ENCODE data around the gene HES4. TPM values are rescaled to one million over a fixed set of nuclear protein-coding genes. Genes with fewer than 3 reads are reported as not detected.

The HES4 gene
- total and polyA plus RNA-seq, 2 donors (not counting 1 experiment from before 2014, with no cell fraction given): 0.49 to 2.0 TPM

DNA sequence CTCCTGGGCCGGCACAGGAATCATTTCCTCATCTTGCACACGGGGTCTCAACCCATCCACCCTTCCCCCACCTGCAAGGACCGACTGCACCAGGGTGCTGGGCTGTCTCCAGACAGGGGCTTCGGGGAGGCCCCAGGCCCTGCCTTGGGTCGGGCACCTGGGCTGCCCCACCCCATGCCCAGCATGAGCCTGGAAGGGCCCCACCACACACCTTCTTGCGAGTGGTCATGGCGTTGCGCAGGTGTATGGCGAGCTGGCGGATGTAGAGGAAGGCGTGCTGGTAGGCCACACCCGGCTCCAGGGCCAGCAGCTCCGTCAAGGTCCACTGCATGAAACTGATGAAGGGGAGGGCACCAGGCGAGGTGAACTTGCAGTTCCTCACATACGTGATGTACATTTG, 47.7 kb downstream of the HES4 start:
- DNase-seq (ENCODE audit: low read depth in 2 of 2): no peak
- Histone ChIP-seq H3K4me2 (ENCODE audit: extremely low read depth, insufficient read depth, low read length) (no peak overlapping the region), H3K79me2 (ENCODE audit: control insufficient read depth, insufficient read depth, low read length) (peaks cover 2% of the 10 kb centered on the region), H3K4me1 (ENCODE audit: control insufficient read depth, extremely low read depth, insufficient read depth, low read length) (no peaks in the 10 kb centered on the region), H2AFZ (ENCODE audit: low read length) (no peak overlapping the region), H3K27me3 (ENCODE audit: control insufficient read depth, insufficient read depth, low read length) (no peaks in the 10 kb centered on the region), H3K9ac (ENCODE audit: insufficient read depth, low read length) (no peak overlapping the region), H4K20me1 (ENCODE audit: control insufficient read depth, extremely low read depth, insufficient read depth, low read length) (no peaks in the 10 kb centered on the region), H3K9me3 (ENCODE audit: control insufficient read depth, insufficient read depth, low read depth, low read length) (no peaks in the 10 kb centered on the region), H3K4me3 (replicated peaks in 1 of 4; ENCODE audit: control extremely low read depth in 1 of 4, insufficient read depth in 1 of 4, low read depth in 3 of 4, low read length in 4 of 4) (no peak overlapping the region), H3K36me3 (ENCODE audit: control insufficient read depth, insufficient read depth, low read length) (peaks cover 45% of the 10 kb centered on the region), H3K27ac (ENCODE audit: insufficient read depth, low read length) (no peak overlapping the region)
- no peak for TF ChIP-seq EZH2 (IDR thresholded peaks at IDR 0.05; ENCODE audit: low read length, missing control alignments)
- TF ChIP-seq, protein P1, sequence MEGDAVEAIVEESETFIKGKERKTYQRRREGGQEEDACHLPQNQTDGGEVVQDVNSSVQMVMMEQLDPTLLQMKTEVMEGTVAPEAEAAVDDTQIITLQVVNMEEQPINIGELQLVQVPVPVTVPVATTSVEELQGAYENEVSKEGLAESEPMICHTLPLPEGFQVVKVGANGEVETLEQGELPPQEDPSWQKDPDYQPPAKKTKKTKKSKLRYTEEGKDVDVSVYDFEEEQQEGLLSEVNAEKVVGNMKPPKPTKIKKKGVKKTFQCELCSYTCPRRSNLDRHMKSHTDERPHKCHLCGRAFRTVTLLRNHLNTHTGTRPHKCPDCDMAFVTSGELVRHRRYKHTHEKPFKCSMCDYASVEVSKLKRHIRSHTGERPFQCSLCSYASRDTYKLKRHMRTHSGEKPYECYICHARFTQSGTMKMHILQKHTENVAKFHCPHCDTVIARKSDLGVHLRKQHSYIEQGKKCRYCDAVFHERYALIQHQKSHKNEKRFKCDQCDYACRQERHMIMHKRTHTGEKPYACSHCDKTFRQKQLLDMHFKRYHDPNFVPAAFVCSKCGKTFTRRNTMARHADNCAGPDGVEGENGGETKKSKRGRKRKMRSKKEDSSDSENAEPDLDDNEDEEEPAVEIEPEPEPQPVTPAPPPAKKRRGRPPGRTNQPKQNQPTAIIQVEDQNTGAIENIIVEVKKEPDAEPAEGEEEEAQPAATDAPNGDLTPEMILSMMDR (conservative IDR thresholded peaks at IDR 0.05 in 1 of 2, IDR thresholded peaks at IDR 0.05 in 1 of 2; ENCODE audit: low read depth in 1 of 2, low read length in 2 of 2): no peak

DNA sequence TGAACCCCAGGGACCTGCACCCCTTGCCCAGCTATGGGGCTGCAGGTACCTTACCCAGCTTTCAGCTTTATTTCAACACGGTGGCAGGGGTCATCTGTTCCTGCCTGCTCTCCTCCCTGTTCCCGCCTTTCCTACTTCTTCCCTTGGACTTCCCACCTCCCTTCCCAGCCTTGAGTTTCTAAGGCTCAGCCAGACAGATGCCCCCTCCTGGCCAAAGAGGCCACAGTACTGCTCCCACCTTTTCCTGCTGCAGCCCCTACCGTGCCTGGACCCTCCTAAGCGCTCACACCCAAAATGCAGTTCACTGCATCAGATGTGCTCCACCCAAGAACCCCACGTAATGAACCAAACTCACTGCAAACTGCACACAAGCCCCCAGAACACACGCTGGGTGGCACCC, 48.5 kb downstream of the HES4 start:
- Histone ChIP-seq H3K4me2 (ENCODE audit: extremely low read depth, insufficient read depth, low read length) (no peak overlapping the region), H3K4me1 (ENCODE audit: control insufficient read depth, extremely low read depth, insufficient read depth, low read length) (no peaks in the 10 kb centered on the region), H3K27ac (ENCODE audit: insufficient read depth, low read length) (no peak overlapping the region), H4K20me1 (ENCODE audit: control insufficient read depth, extremely low read depth, insufficient read depth, low read length) (no peaks in the 10 kb centered on the region), H3K9me3 (ENCODE audit: control insufficient read depth, insufficient read depth, low read depth, low read length) (no peaks in the 10 kb centered on the region), H3K4me3 (replicated peaks in 1 of 4; ENCODE audit: control extremely low read depth in 1 of 4, insufficient read depth in 1 of 4, low read depth in 3 of 4, low read length in 4 of 4) (no peak overlapping the region), H3K36me3 (ENCODE audit: control insufficient read depth, insufficient read depth, low read length) (peaks cover 46% of the 10 kb centered on the region), H3K79me2 (ENCODE audit: control insufficient read depth, insufficient read depth, low read length) (no peaks in the 10 kb centered on the region), H3K27me3 (ENCODE audit: control insufficient read depth, insufficient read depth, low read length) (no peaks in the 10 kb centered on the region), H3K9ac (ENCODE audit: insufficient read depth, low read length) (no peak overlapping the region), H2AFZ (ENCODE audit: low read length) (no peak overlapping the region)
- TF ChIP-seq EZH2 (IDR thresholded peaks at IDR 0.05; ENCODE audit: low read length, missing control alignments): no peak
- TF ChIP-seq, protein P1 (conservative IDR thresholded peaks at IDR 0.05 in 1 of 2, IDR thresholded peaks at IDR 0.05 in 1 of 2; ENCODE audit: low read depth in 1 of 2, low read length in 2 of 2): peak; percentile 29 to 55
- peak in 1 of 2 donors; percentile 44 for DNase-seq (ENCODE audit: low read depth in 2 of 2)

DNA sequence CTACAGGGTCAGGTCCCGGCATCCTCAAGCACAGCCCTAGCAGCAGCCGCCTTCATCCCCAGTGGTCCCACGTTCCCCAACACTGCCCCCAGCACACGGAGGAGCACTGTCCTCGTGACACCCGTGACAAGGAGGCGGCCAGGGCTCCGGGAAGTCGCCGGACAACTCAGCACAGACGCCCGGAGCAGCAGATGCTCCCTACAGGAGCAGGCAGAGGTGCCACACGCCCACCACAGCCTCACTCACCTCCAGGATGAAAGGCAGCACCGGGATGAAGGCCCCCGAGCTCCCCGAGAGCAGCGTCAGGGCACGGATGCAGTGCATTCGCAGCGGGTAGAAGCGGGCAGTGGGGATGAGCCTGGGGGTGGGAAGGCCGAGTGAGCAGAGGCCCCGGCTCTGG, 49.0 kb downstream of the HES4 start:
- no peaks in the 10 kb centered on the region for H4K20me1 ChIP-seq (ENCODE audit: control insufficient read depth, extremely low read depth, insufficient read depth, low read length)
- H3K36me3 ChIP-seq (ENCODE audit: control insufficient read depth, insufficient read depth, low read length): peaks cover 46% of the 10 kb centered on the region
- H3K9ac ChIP-seq (ENCODE audit: insufficient read depth, low read length): no peak overlapping the region
- no peaks in the 10 kb centered on the region for H3K27me3 ChIP-seq (ENCODE audit: control insufficient read depth, insufficient read depth, low read length)
- no peak overlapping the region for H3K27ac ChIP-seq (ENCODE audit: insufficient read depth, low read length)
- H3K9me3 ChIP-seq (ENCODE audit: control insufficient read depth, insufficient read depth, low read depth, low read length): no peaks in the 10 kb centered on the region
- no peak for DNase-seq (ENCODE audit: low read depth in 2 of 2)
- H3K4me1 ChIP-seq (ENCODE audit: control insufficient read depth, extremely low read depth, insufficient read depth, low read length): no peaks in the 10 kb centered on the region
- no peak overlapping the region for H2AFZ ChIP-seq (ENCODE audit: low read length)
- no peak for TF ChIP-seq EZH2 (IDR thresholded peaks at IDR 0.05; ENCODE audit: low read length, missing control alignments)
- TF ChIP-seq, protein P1 (conservative IDR thresholded peaks at IDR 0.05 in 1 of 2, IDR thresholded peaks at IDR 0.05 in 1 of 2; ENCODE audit: low read depth in 1 of 2, low read length in 2 of 2): no peak
- no peak overlapping the region for H3K4me3 ChIP-seq (replicated peaks in 1 of 4; ENCODE audit: control extremely low read depth in 1 of 4, insufficient read depth in 1 of 4, low read depth in 3 of 4, low read length in 4 of 4)
- no peaks in the 10 kb centered on the region for H3K79me2 ChIP-seq (ENCODE audit: control insufficient read depth, insufficient read depth, low read length)
- no peak overlapping the region for H3K4me2 ChIP-seq (ENCODE audit: extremely low read depth, insufficient read depth, low read length)

Measured in fibroblast of lung (primary cell).